Psoas muscle (tissue), 8 donors: ENCODE results near the gene VPREB1. TPM values are rescaled to one million over a fixed set of nuclear protein-coding genes. Genes with fewer than 3 reads are reported as not detected.
A peak's percentile ranks its signal among the peaks of the same experiment; 100 is the strongest.
"Not testable (repeated sequence)": the region's sequence is repeated elsewhere in the genome, so short reads cannot be mapped to it uniquely, and the experiment has no call there.

Source experiments
- ATAC-seq, 4 donors: fragments of 200-7000 bp; cut with Tn5 transposase; one replicate each; pipeline ENCODE4 v1.9.1; 2020; ENCODE audit warnings: moderate library complexity in 3 of 4, mild to moderate bottlenecking in 2 of 4
- DNase-seq, 2 donors: peaks; one replicate each; pipeline ENCODE4 v3.0.0-alpha.2; 2020
- H3K27ac ChIP-seq: fragments of 200-600 bp; one replicate; pipeline ENCODE4 v1.8.0; 2022
- H3K27me3 ChIP-seq, 3 donors: fragments of 200-600 bp in 1 of 3; one replicate each; pipeline versions ENCODE4 v1.6.1 to v1.8.0; 2013 to 2022; ENCODE audit warnings: low read length in 2 of 3, mild to moderate bottlenecking in 2 of 3, moderate library complexity in 1 of 3; ENCODE audit not compliant: insufficient read depth in 3 of 3
- H3K36me3 ChIP-seq, 2 donors: fragments of 200-600 bp in 1 of 2; one replicate each; pipeline versions ENCODE4 v1.6.1 to v1.8.0; 2013 to 2022; ENCODE audit warnings: low read depth in 1 of 2, mild to moderate bottlenecking in 1 of 2, moderate library complexity in 1 of 2; ENCODE audit not compliant: insufficient read depth in 1 of 2
- H3K4me1 ChIP-seq: fragments of 200-600 bp; one replicate; pipeline ENCODE4 v1.8.0; 2022
- H3K4me3 ChIP-seq: fragments of 200-600 bp; one replicate; pipeline ENCODE4 v1.8.0; 2022; ENCODE audit warnings: mild to moderate bottlenecking
- H3K9me3 ChIP-seq: fragments of 200-600 bp; one replicate; pipeline ENCODE4 v1.8.0; 2022
- CTCF ChIP-seq: fragments of 200-600 bp; IDR thresholded peaks from one replicate; pipeline ENCODE4 v1.8.0; 2022; ENCODE audit warnings: antibody characterized with exemption
- WGBS, 3 donors: extraction: QIAGEN DNeasy Blood & Tissue Kit; methylation state at CpG; one replicate each; pipeline versions ENCODE4 v1.1.6 to v1.1.7; 2013; 5-methylcytosine and 5-hydroxymethylcytosine counted together
- intact Hi-C, 2 donors: fragments of 100-400 bp; cut with DNase I; formaldehyde crosslinking; loops; one replicate each; pipeline versions ENCODE4 v1.11.0 to v1.14.2; 2022
- polyA plus RNA-seq, 3 donors: library from polyadenylated mRNA; stranded (reverse); fragments of 200-250 nt; gene quantifications; one replicate each; pipeline ENCODE4 v1.2.3, GENCODE V29; 2013
- total RNA-seq, 4 donors: library from RNA; stranded (reverse); fragmentation: NEBNext Ultra II Directional in 2 of 4; extraction: Animal tissue kit (Norgen Biotek cat#: 25700) in 2 of 4; gene quantifications; one replicate each; pipeline versions ENCODE4 v1.2.1 to v1.2.4, GENCODE V29; 2021 to 2023
- donor health status: healthy with polysubstance abuse.
- donor health status: DM: no; HTN: no; CAD: no; lungs with moderate emphysema.
- donor health status: Bipolar disorder and iron deficiency.
- donor health status: healthy.
- donor health status: DM: yes; HTN: yes; CAD: no.
- donor health status: DM: no; HTN: no; CAD: no.
- donor health status: DM: no; HTN: no; CAD: no.
- donor health status: DM: yes; HTN: yes; CAD: no.

Gene VPREB1
- total and polyA plus RNA-seq, 7 donors, result not detected

- 18 to 21% (median 20%) methylated on average over 4 of the region's 4 CpGs for WGBS, 3 donors
- Histone ChIP-seq H3K4me1 (no peaks in the 10 kb centered on the region), H3K36me3 (no peaks in the 10 kb centered on the region), H3K9me3 (no peaks in the 10 kb centered on the region), H3K27ac (no peak overlapping the region), H3K27me3 (no peaks in the 10 kb centered on the region), H3K4me3 (no peak overlapping the region)
- intact Hi-C loops, result no loop called here
- DNase-seq (no peak), ATAC-seq (no peak)
- no peak for TF ChIP-seq CTCF
Observed at GRCh38 chr22:22218302-22218701, 26.3 kb upstream of the VPREB1 start.

- ATAC-seq (no peak), DNase-seq (no peak)
- no peak for TF ChIP-seq CTCF
- Histone ChIP-seq H3K27ac (no peak overlapping the region), H3K4me3 (no peak overlapping the region), H3K36me3 (no peaks in the 10 kb centered on the region), H3K27me3 (no peaks in the 10 kb centered on the region), H3K4me1 (no peaks in the 10 kb centered on the region), H3K9me3 (no peaks in the 10 kb centered on the region)
- intact Hi-C loops, result no loop called here
- WGBS, 3 donors, result 57 to 59% (median 58%) methylated on average over 6 of the region's 6 CpGs
Observed at GRCh38 chr22:22219140-22219996, 25.2 kb upstream of the VPREB1 start.

- no CpG with 5 or more reads among the region's 7 CpGs for WGBS, 3 donors
Observed at GRCh38 chr22:22221043-22221442, 23.5 kb upstream of the VPREB1 start.

GRCh38 chr22:22226448-22227187 is 18.0 kb upstream of the VPREB1 start:
- DNase-seq (no peak), ATAC-seq (no peak)
- Histone ChIP-seq H3K4me3 (no peak overlapping the region), H3K4me1 (no peaks in the 10 kb centered on the region), H3K27me3 (peaks cover 0 to 1% (median 0%) of the 10 kb centered on the region in 3 donors), H3K9me3 (no peaks in the 10 kb centered on the region), H3K27ac (no peak overlapping the region), H3K36me3 (no peaks in the 10 kb centered on the region)
- no peak for TF ChIP-seq CTCF
- intact Hi-C loops, result no loop called here
- WGBS, 3 donors, result 77 to 80% (median 79%) methylated on average over 6 of the region's 6 CpGs

More at GRCh38 chr22:22221043-22221442, 23.5 kb upstream of the VPREB1 start:
- H3K27ac ChIP-seq, DNase-seq, H3K4me3 ChIP-seq, H3K4me1 ChIP-seq, intact Hi-C loops, H3K27me3 ChIP-seq, H3K36me3 ChIP-seq, H3K9me3 ChIP-seq: not testable (repeated sequence)
- peak in 1 of 4 donors; percentile 27 for ATAC-seq

- DNase-seq (no peak), ATAC-seq (no peak)
- Histone ChIP-seq H3K27ac (no peak overlapping the region), H3K27me3 (peaks cover 0 to 1% (median under 1%) of the 10 kb centered on the region in 3 donors), H3K4me1 (no peaks in the 10 kb centered on the region), H3K9me3 (no peaks in the 10 kb centered on the region), H3K36me3 (no peaks in the 10 kb centered on the region), H3K4me3 (no peak overlapping the region)
- 79 to 84% (median 82%) methylated on average over 6 of the region's 6 CpGs for WGBS, 3 donors
- no peak for TF ChIP-seq CTCF
- intact Hi-C loops, result no loop called here
Observed at GRCh38 chr22:22228421-22228820, 16.2 kb upstream of the VPREB1 start.
